Mucosa of gallbladder (tissue), 1 donor: ENCODE data around the gene TMC7. TPM values are rescaled to one million over a fixed set of nuclear protein-coding genes. Genes with fewer than 3 reads are reported as not detected.
A peak's percentile ranks its signal among the peaks of the same experiment; 100 is the strongest.
"Not testable (repeated sequence)": the region's sequence is repeated elsewhere in the genome, so short reads cannot be mapped to it uniquely, and the experiment has no call there.

Source experiments
- DNase-seq: peaks from one replicate; pipeline ENCODE4 v3.0.0-alpha.2; 2020; ENCODE audit warnings: low spot score
- total RNA-seq: library from RNA; stranded (reverse); gene quantifications from one replicate; pipeline ENCODE4 v1.2.1, GENCODE V29; 2021
- donor health status: DM: no; HTN: no; CAD: no.

The TMC7 gene
- 1.4 TPM for total RNA-seq

DNA sequence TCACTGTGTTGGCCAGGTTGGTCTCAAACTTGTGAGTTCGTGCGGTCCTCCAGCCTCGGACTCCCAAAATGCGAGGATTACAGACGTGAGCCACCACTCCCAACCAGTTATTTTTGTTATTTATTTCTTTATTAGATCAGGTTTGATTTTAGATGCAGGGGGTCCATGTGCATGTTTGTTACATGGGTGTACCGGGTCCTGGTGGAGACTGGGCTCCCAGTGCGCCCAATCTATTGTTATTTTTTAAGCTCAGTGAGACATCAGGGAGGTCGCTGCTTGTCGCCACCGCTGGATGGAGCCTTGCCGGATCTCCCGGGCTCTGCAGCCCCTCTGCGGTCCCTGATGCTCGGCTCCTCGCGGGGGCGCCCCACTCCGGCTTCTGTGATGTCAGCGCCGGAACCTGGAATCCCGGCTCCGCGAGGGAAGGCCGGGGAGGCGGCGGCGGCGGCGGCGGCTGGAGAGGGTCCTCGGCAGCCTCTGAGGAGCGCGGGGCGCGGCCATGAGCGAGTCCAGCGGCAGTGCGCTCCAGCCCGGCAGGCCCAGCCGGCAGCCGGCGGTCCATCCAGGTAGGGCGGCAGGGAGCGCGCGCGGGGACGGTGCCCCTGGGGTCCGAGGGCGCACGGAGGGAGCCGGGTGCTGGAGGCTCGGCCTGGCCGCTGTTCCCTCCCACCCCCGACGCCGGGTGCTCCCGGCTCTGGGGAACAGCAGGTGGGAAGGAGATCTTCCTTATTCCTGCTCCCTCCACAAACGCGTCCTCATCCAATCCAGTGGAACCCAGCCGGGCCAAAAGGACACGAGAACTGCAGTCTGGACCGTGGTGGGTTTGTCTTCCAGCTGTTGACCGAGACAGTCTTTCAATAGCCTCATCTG lies at the start of gene TMC7:
TSS of gene TMC7 (plus strand) at position 370 of the 870 bp plus-strand sequence. CDS start at position 500, 130 bp downstream.
- DNase-seq, result peak; percentile 85

DNA sequence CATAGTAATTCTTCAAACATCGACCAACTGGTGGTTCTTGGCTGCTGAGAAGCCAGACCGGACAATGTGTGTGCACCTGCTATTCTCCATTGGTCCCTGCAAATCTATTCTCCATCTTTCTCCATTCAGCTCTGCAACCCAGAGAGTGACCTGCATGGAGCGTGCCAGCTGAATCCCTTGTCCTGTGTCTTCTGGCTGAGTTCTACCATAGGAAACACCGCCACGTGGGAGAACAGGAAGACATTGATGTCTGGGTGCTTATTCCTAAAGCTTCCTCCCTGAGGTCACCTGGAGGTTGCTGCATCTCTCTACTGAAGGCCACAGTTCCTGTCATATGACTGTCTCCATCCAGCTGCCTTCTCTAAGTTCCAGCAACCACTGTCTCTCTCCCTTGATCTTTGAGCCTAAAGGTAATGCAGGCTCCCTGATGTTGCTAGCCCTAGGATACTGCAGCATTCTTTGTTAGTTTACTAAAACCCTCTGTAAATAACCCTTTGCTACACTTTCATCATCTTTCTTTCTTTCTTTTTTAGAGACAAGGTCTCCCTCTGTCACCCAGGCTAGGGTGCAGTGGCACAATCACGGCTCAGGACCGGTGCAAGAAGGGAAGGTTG lies 46.9 kb upstream of the TMC7 start:
- no peak for DNase-seq

DNA sequence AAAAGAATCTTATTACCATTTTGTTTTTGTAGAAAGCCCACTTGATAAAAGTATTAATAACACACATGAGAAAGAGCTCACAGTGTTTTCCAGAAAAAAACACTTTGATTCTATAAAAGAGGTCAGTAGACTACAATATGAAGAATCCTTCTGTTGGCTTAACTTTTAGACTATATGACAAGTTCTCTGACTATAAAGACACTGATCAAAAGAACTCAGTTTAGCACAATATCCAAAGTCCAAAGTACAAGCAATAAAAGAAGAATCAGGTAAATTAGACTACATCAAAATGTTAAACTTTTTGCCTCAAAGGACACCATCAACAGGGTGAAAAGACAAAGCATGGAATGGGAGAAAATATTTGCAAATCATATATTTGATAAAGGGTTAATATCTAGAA lies 46.3 kb upstream of the TMC7 start:
- no peak for DNase-seq

DNA sequence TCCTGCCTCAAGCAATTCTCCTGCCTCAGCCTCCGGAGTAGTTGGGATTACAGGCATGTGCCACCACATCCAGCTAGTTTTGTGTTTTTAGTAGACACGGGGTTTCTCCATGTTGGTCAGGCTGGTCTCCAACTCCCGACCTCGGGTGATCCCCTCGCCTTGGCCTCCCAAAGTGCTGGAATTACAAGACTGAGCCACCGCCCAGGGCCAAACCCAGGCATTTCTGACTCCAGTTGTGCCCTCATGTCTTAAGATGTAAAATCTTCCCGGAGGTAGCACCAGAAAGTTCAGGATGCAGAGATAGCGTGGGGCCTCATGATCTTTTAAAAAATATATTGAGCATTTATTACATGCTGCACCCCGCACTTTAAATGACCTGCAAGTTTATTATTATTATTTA lies 44.7 kb upstream of the TMC7 start:
- DNase-seq, result no peak

DNA sequence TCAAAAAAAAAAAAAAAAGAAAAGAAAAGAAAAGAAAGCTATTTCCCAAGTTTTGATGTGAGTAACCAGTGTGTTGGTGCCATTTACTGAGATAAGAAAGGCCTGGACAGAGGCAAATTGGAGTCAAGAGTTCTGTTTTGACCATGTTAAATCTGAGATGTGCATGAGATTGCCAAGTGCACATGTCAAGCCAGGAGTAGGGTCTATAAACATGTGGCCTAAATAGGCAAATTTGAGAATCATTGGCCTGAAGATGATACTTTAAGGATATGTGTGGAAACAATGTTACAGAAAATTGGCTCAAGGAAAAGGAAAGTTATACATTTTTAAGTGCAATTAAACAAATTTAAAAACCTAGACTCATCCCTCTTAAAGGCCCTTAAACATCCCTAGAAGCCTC lies 42.3 kb upstream of the TMC7 start:
- DNase-seq, result no peak

DNA sequence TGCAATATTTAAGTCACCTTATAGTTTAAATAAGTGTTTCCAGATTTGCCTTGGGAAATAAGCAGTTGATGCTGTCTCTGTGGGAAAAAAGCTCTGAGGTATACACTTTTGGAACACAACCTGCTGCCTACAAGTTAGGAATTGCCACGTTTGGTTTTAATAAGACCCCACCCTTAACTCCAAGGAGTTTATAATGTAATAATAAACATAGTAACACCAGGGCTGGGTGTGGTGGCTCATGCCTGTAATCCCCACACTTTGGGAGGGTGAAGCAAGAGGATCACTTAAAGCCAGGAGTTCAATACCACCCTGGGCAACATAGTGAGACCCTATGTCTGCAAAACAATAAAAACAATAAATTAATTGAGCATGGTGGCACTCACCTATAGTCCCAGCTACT lies 41.7 kb upstream of the TMC7 start:
- DNase-seq, result no peak

DNA sequence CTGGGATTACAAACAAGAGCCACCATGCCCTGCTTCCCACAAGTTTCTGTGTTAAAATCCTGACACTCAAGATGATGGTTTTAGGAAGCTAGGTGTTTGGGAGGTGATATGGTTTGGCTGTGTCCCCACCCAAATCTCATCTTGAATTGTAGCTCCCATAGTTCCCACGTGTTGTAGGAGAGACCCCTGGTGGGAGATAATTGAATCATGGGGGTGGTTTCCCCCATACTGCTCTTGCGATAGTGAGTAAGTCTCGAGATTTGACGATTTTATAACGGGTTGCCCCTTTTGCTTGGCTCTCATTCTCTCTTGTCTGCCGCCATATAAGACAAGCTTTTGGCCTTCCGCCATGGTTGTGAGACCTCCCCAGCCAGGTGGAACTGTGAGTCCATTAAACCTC lies 40.3 kb upstream of the TMC7 start:
- DNase-seq, result no peak

DNA sequence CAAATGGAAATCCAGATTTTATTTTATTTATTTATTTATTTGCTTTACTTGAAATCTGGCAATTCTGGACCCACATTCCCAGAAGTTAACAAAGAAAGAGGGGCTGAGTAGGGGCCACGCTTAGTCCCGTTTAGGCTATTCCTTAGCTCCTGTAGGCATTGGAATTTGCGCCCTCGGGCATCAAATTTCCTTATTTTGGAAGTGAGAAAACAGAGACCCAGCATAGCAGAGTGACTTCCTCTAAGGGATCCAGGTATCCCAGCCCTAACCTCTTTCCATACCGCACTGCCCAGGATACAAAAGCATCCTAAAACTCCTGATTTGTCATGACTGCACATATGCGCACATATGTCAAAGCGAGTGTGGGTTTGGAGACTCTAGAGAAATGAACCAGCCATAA lies 38.5 kb upstream of the TMC7 start:
- no peak for DNase-seq

DNA sequence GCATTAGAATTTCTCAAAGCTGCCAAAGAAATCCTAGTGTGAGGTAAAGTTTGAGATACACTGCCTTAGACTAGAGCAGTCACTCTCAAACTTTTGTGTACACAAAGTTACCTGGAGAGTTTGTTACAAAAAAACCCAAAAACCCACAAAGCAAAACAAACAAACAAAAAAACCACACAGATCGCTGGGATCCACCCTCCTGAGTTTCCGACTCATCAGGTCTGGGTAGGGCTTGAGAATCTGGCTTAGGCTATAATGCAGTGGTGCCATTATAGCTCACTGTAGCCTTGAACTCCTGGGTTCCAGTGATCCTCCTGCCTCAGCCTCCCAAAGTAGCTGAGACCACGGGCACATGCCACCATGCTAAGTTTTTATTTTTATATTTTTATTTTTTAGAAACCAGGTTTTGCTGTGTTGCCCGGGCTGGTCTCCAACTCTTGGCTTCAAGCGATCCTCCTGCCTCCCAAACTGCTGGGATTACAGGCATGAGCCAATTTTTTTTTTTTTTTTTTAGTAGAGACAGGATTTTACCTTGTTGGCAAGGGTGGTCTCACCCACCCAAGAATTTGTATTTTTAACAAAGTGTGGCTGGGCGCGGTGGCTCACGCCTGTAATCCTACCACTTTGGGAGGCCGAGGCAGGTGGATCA lies 35.2 kb upstream of the TMC7 start:
- DNase-seq, result no peak

DNA sequence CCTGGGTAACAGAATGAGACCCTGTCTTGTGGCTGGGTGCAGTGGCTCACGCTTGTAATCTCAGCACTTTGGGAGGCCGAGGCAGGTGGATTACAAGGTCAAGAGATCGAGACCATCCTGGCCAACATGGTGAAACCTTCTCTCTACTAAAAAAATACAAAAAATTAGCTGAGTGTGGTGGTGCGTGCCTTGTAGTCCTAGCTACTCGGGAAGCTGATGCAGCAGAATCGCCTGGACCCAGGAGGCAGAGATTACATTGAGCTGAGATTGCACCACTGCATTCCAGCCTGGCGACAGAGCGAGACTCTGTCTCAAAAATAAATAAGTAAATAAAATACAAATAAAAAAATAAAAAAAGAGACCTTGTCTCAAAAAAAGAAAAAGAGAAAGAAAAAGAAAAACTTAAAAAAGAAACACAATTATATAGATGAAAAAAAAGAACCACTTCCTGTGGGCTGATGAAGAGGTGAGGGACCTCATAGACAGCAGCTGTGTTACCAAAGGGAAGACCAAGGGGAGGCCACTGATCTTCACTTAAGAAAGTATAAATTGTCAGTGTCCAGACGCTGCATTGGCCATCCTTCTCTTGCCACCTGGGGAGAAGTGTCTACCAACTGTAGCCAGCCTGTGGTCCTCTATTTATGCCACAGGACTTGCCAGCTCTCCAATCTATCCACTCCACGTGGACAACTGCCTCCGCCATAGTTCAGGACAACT lies 33.1 kb upstream of the TMC7 start:
- no peak for DNase-seq

DNA sequence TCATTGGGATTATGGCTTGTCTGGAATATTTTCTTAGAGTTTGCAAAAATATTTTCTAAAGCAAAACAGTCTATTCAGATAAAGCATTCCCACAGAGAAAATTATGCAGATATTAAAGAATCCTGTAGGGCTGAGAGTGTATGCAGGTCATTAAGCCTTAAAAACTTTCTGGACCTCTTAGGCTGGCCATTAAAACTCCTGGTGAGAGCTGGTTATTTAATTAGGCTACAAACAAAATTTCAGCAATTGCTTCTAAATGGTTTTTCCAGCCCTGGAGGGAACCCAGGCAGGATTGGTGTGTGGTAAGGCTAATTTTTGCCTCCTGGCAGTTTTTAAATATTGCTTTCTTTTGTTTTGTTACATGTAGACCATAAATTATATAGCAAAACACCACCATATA lies 30.2 kb upstream of the TMC7 start:
- no peak for DNase-seq

DNA sequence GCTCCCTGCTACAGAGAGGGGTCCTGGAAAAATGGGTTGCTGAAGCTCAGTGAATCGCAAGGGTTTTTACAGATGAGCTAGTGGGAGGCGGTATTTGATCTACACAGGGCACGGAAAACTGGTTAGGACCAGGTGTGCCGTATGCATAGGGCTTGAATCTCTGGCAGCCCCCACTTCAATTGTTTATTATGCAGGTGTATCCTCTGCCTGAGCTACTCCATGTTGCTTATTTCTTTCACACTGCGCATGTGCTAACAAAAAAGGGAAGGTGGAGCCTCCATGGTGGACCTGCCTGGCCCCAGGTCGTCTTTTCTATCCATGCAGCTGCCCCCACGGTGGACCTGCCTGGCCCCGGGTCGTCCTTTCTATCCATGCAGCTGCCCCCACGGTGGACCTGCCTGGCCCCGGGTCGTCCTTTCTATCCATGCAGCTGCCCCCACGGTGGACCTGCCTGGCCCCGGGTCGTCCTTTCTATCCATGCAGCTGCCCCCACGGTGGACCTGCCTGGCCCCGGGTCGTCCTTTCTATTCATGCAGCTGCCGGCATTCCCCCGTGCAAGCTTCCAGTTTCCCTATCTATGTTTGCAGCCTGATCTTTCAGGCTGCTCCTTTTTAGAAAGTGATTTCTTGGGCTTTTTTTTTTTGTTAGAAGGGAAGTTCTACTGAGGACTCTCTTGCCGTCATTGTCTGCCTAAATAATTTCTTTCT lies 27.7 kb upstream of the TMC7 start:
- DNase-seq, result not testable (repeated sequence)

DNA sequence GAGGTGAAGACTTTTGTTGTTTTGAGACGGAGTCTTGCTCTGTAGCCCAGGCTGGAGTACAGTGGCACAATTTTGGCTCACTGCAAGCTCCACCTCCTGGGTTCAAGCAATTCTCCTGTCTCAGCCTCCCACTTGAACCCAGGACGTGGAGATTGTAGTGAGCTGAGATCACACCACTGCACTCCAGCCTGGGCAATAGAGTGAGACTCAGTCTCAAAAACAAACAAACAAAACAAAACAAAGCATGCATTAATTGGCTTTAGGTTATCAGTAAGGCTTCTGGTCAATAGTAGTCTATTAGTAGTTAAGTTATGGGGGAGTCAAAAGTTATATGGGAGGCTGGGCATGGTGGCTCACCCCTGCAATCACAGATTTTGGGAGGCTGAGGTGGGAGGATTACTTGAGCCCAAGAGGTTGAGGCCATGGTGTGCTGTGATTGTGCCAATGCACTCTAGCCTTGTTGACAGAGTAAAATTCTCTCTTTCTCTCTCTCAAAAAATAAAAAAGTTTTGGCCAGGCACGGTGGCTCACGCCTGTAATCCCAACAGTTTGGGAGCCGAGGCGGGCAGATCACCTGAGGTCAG lies 27.0 kb upstream of the TMC7 start:
- DNase-seq, result not testable (repeated sequence)

DNA sequence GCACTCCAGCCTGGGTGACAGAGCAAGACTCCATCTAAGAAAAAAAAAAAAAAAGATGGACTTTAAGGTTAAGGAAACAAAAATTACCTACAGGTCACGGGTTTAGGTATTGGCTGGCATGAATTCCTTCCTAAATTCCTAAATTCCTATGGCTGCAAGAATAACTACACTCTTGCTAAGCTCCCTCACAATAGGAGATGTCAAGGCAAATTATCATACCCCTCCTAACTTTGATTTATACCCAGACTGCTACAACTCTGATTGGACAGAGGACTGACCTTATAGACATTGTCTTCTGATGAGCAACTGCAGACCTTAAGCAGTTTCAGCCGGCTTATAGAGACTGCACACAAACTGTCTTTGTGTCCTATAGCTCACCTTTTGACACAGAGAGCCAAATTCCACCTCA lies 25.1 kb upstream of the TMC7 start:
- no peak for DNase-seq

DNA sequence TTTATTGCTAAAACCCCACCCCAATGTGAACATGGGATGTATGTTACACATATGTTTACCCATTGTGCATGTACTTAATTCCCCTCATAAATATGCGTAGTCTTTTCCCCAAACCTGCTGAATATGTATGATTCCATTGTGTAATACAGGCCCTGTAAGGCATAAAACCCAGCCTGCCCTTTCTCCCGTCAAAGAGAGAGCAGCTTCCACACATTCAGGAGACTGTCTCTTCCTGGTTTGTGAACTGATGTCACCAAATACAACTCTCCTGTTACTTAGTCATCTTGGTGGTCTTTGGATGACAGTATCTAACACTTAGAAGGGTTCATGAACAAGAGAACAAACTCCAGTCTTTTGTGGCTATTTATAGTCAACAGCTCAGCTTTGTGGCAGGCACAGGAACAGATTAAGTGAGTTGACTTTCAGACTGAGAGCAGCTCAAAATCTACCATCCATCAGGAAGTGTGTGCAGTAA lies 24.7 kb upstream of the TMC7 start:
- DNase-seq, result no peak

DNA sequence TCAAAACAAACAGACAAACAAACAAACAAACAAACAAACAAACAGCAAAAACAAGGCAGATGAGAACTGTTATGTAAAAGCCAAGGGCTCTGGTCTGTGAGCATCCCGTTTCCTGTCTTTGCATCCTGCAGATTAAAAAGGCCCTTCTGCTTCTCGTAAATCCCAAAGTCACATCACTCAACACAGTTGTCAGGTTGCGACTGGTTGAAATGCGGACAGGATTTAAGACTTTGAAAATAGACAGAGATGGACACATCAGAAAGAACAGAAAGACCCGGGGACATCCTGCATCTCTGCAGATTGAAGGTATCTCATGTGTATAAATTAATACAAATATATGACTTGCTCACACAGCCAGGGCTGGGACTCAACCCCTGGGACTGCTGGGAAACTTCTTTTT lies 18.2 kb upstream of the TMC7 start:
- no peak for DNase-seq

DNA sequence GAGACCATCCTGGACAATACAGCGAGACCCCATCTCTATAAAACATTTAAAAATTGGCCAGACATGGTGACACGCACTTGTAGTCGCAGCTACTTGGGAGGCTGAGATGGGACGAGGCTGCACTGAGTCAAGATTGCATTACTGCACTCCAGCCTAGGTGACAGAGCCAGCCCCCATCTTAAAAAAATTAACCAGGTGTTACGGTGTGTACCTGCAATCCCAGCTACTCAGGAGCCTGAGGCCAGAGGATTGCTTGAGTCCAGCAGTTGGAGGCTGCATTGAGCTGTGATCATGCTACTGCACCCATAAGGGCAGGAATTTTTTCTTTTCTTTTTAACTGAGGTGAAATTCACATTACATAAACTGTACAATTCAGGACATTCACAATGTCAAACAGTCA lies 16.9 kb upstream of the TMC7 start:
- no peak for DNase-seq

DNA sequence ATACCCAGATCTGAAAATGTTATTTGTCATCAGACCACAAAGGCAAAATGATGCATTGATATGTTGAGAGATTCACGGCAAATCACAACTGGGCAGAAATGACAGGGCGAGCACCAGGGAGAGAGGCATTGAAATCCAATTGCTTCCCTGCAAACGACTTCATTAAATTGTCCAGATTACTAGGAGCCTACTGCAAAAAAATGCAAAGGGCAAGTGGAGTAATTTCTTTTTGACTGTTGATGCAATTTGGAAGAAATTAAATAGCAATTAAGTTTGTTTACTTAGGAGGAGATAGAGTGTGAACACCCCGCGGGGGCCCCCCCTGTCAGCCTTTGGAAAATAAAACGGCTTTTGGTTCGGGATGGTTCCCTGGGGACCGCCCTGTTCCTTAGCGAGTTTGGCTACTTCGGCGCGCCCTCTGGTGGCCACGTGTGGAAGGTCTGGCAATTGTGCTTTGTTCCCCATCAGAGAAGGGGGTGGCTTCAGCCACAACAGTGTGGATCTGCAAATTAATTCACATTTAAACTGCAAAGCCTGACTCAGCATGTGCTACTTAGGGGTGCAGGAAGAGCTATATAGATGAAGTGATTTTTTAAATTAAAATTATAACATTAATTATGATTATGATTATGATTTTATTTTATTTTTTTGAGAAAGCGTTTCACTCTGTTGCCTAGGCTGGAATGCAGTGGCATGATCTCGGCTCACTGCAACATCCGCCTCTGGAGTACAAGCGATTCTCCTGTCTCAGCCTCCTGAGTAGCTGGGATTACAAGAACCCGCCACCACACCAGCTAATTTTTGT lies 14.5 kb upstream of the TMC7 start:
- DNase-seq, result peak; percentile 83

DNA sequence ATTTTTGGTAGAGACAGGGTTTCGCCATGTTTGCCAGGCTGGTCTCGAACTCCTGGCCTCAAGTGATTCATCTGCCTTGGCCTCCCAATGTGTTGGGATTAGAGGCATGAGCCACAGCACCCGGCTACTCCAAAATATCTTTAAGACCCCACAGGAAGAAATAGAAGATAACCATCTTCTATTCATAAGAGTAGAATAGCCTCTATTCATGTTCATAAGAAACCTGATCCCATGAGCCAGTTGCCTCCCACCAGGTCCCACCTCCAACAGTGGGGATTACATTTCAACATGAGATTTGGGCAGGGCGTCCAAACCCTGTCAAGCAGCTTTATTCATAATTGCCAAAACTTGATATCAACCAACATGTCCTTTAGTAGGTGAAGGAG lies 13.9 kb upstream of the TMC7 start:
- no peak for DNase-seq

DNA sequence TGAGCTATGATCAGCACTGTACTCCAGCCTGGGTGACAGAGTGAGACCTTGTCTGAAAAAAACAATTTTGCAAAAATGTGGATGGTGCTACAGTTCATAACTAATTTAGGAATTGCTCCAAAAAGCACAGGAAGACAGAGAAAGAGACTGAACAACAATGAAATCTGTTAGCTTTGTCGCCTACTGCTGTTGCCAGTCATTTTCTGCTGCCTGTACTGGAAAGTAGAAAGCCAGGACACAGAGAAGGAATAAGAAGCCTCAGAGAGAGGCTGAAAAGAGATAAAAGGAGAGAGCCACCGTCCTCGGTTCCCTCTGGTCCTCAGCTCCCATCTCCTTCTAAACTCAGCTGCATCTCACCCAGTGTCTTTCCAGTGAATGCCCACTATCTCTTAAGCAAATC lies 8.6 kb upstream of the TMC7 start:
- DNase-seq, result no peak
